HCT116 (cell line): ENCODE measurements around the gene NDUFA11. TPM values are rescaled to one million over a fixed set of nuclear protein-coding genes. Genes with fewer than 3 reads are reported as not detected.

Experiments used
- ATAC-seq: fragments of 200-7000 bp; cut with Tn5 transposase; 2 replicates; pipeline ENCODE4 v1.9.1; 2020; ENCODE audit warnings: mild to moderate bottlenecking, moderate library complexity
- BruUV-seq: library from RNA; stranded (reverse); fragments of 400-500 nt; replicated peaks from 2 replicates; lab custom pipeline; 2021; lab: Mats Ljungman, UMichigan
- CTCF ChIA-PET: fragments of 300-600 bp; sonication (Branson Sonifier 250); formaldehyde crosslinking; loops from one replicate; lab custom pipeline; 2021; ENCODE audit warnings: antibody characterized with exemption; lab: Charles Lee
- POLR2A ChIA-PET: fragments of 300-600, 350-600 bp; sonication (Branson Sonifier 250); formaldehyde crosslinking; loops from one replicate; lab custom pipeline; 2021; ENCODE audit warnings: antibody characterized with exemption; lab: Charles Lee
- RAD21 ChIA-PET, 2 experiments: fragments of 300-600 bp; sonication (Branson Sonifier 250); formaldehyde crosslinking; loops; one replicate each; lab custom pipeline; 2023; ENCODE audit warnings: low total read pairs in 2 of 2; ENCODE audit not compliant: uncharacterized antibody in 2 of 2, unreplicated experiment in 2 of 2, low non-redundant PET in 1 of 2; lab: Charles Lee
- DNase-seq: peaks from one replicate; pipeline ENCODE4 v3.0.0-alpha.2; 2010; ENCODE audit warnings: low read depth, low spot score
- H2AFZ ChIP-seq: fragments of 200-600 bp; shearing (Covaris generic), sonication (generic); 2 replicates; pipeline ENCODE4 v1.6.1; 2017; ENCODE audit warnings: low read depth, mixed run types, mixed read lengths, antibody characterized with exemption, low read length; ENCODE audit not compliant: poor library complexity, severe bottlenecking
- H3K27ac ChIP-seq: 2 replicates; pipeline ENCODE4 v1.5.1; 2012; ENCODE audit warnings: low read depth, low read length
- H3K27me3 ChIP-seq: fragments of 200-600 bp; sonication (generic); 2 replicates; pipeline ENCODE4 v1.6.1; 2016; ENCODE audit warnings: mixed run types, low read length, mixed read lengths; ENCODE audit not compliant: insufficient read depth
- H3K36me3 ChIP-seq, 2 experiments: fragments of 200-500 bp in 1 of 2; fragments of 200-600 bp in 1 of 2; sonication (Bioruptor generic) in 1 of 2; sonication (generic) in 1 of 2; 2 replicates each; pipeline versions ENCODE4 v1.5.1 to v1.6.1; 2014 to 2016; ENCODE audit warnings: low read length in 2 of 2, inconsistent platforms in 1 of 2, mixed read lengths in 1 of 2, mixed run types in 1 of 2; ENCODE audit not compliant: insufficient read depth in 2 of 2, control insufficient read depth in 1 of 2
- H3K4me1 ChIP-seq, 2 experiments: fragments of 200-600 bp in 1 of 2; sonication (generic) in 1 of 2; 2 replicates each; pipeline versions ENCODE4 v1.5.1 to v1.6.1; 2012 to 2017; ENCODE audit warnings: low read length in 2 of 2, inconsistent platforms in 1 of 2, mild to moderate bottlenecking in 1 of 2, mixed read lengths in 1 of 2, mixed run types in 1 of 2, moderate library complexity in 1 of 2; ENCODE audit not compliant: insufficient read depth in 2 of 2, control insufficient read depth in 1 of 2
- H3K4me2 ChIP-seq: fragments of 200-600 bp; sonication (generic); 2 replicates; pipeline ENCODE4 v1.6.1; 2017; ENCODE audit warnings: mixed run types, low read length, mixed read lengths
- H3K4me3 ChIP-seq, 2 experiments: fragments of 200-600 bp in 1 of 2; sonication (generic) in 1 of 2; replicated peaks in 1 of 2; 2 replicates each; pipeline ENCODE4 v1.5.1; 2011 to 2016; ENCODE audit warnings: low read length in 2 of 2, control low read depth in 1 of 2, low read depth in 1 of 2, mild to moderate bottlenecking in 1 of 2, mixed read lengths in 1 of 2, mixed run types in 1 of 2
- H3K79me2 ChIP-seq: fragments of 200-600 bp; sonication (generic); 2 replicates; pipeline ENCODE4 v1.6.1; 2017; ENCODE audit warnings: mild to moderate bottlenecking, mixed run types, low read length, moderate library complexity, mixed read lengths; ENCODE audit not compliant: insufficient read depth
- H3K9ac ChIP-seq: fragments of 200-600 bp; sonication (generic); 2 replicates; pipeline ENCODE4 v1.6.1; 2016; ENCODE audit warnings: low read length, mixed read lengths
- H3K9me2 ChIP-seq: fragments of 200-600 bp; sonication (generic), shearing (Covaris generic); 2 replicates; pipeline ENCODE4 v1.6.1; 2017; ENCODE audit warnings: mixed run types, mild to moderate bottlenecking, moderate library complexity; ENCODE audit not compliant: insufficient read depth
- H3K9me3 ChIP-seq, 2 experiments: fragments of 200-500 bp in 1 of 2; fragments of 200-600 bp in 1 of 2; sonication (Bioruptor generic) in 1 of 2; sonication (generic) in 1 of 2; 2 replicates each; pipeline ENCODE4 v1.6.1; 2014 to 2017; ENCODE audit warnings: low read length in 2 of 2, mixed read lengths in 2 of 2, inconsistent platforms in 1 of 2, low read depth in 1 of 2, mild to moderate bottlenecking in 1 of 2, mixed run types in 1 of 2, moderate library complexity in 1 of 2; ENCODE audit not compliant: control insufficient read depth in 1 of 2, insufficient read depth in 1 of 2
- H4K20me1 ChIP-seq: fragments of 200-600 bp; sonication (generic), shearing (Covaris generic); 2 replicates; pipeline ENCODE4 v1.6.1; 2017; ENCODE audit warnings: mixed run types, mild to moderate bottlenecking, moderate library complexity; ENCODE audit not compliant: insufficient read depth
- CEBPB ChIP-seq: IDR thresholded peaks from 2 replicates; pipeline ENCODE4 v1.6.1; 2012; ENCODE audit warnings: low read depth
- ELF1 ChIP-seq: IDR thresholded peaks from 2 replicates; pipeline ENCODE4 v1.6.1; 2012; ENCODE audit warnings: low read depth, borderline replicate concordance
- EZH2 ChIP-seq: fragments of 200-600 bp; sonication (generic); IDR thresholded peaks from 2 replicates; pipeline ENCODE4 v1.6.1; 2017; ENCODE audit warnings: antibody characterized with exemption, mixed run types
- FOSL1 ChIP-seq: IDR thresholded peaks from 2 replicates; pipeline ENCODE4 v1.6.1; 2012; ENCODE audit warnings: low read depth
- JUND ChIP-seq: IDR thresholded peaks from 2 replicates; pipeline ENCODE4 v1.6.1; 2012
- POLR2A ChIP-seq: IDR thresholded peaks from 2 replicates; pipeline ENCODE4 v1.7.0; 2011; ENCODE audit warnings: borderline replicate concordance; ENCODE audit not compliant: insufficient read depth, insufficient read length; ENCODE audit errors: extremely low read depth
- SIN3A ChIP-seq: IDR thresholded peaks from 2 replicates; pipeline ENCODE4 v1.6.1; 2012; ENCODE audit warnings: low read depth
- SP1 ChIP-seq: IDR thresholded peaks from 2 replicates; pipeline ENCODE4 v1.6.1; 2012; ENCODE audit warnings: low read depth
- SRF ChIP-seq: IDR thresholded peaks from 2 replicates; pipeline ENCODE4 v1.6.1; 2012; ENCODE audit warnings: low read depth
- TCF7L2 ChIP-seq: IDR thresholded peaks from 2 replicates; pipeline ENCODE4 v1.7.0; 2011; ENCODE audit warnings: borderline replicate concordance, inconsistent platforms; ENCODE audit not compliant: insufficient read depth, insufficient read length; ENCODE audit errors: extremely low read depth
- ZFX ChIP-seq: fragments of 450-650 bp; IDR thresholded peaks from 2 replicates; pipeline ENCODE4 v1.6.1; 2017
- intact Hi-C: fragments of 100-400 bp; cut with micrococcal nuclease; formaldehyde crosslinking; loops from 2 replicates; pipeline ENCODE4 v1.10.0; 2022
- total RNA-seq: library from RNA; stranded (reverse); gene quantifications from one replicate; pipeline ENCODE4 v1.2.1, GENCODE V29; 2021; ENCODE audit not compliant: unreplicated experiment
- TF ChIP-seq, protein P1 (sequence below): IDR thresholded peaks from 2 replicates; pipeline ENCODE4 v1.6.1; 2012
- TF ChIP-seq, protein P2 (sequence below), 3 experiments: fragments of 200-600 bp in 1 of 3; sonication (generic) in 1 of 3; IDR thresholded peaks in 2 of 3; conservative IDR thresholded peaks in 1 of 3; 2 replicates each; pipeline ENCODE4 v1.5.1; 2012 to 2017; ENCODE audit warnings: low read depth in 2 of 3, low read length in 2 of 3, antibody characterized with exemption in 1 of 3, borderline replicate concordance in 1 of 3, control low read depth in 1 of 3, mild to moderate bottlenecking in 1 of 3, mixed read lengths in 1 of 3, mixed run types in 1 of 3, moderate library complexity in 1 of 3; ENCODE audit not compliant: insufficient read depth in 1 of 3
- TF ChIP-seq, protein P3 (sequence below): IDR thresholded peaks from 2 replicates; pipeline ENCODE4 v1.6.1; 2012

The NDUFA11 gene
- total RNA-seq, 1 experiment from 2014 or later, result 311 TPM

DNA sequence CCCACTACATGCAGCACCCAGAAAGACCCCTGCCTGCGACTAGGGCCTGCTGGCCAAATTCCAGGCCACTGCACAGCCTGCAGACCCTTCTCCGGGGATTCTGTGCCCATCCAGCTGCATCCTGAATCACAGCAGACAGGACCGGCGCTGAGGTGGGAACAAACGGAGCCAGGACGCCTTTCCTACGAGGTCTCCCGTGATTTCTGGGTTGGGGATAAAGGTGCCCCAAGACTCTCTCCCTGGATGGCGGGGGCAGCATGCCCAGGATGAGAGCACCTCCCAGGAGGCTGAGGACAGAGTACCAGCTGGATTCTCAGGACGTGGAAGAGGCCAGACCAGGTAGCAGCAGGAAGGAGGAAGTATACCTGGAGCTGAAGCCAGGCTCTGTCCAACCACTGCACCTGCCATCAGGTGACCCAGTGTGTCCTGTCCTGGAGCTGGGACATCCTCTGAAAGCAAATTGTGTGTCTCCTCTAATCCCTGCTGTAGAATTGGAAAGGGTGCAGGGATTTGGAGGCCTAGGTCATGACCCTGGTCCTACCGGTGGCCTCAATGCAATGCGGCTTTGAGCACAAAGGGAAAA is 29.9 kb downstream of the NDUFA11 start:
- no peaks in the 10 kb centered on the region for H3K9me3 ChIP-seq
- no TSS peak for BruUV-seq
- H3K9me2 ChIP-seq, result no peaks in the 10 kb centered on the region
- ChIA-PET POLR2A (no interaction called here), CTCF (no interaction called here), RAD21 (no interaction called here)
- no peak for ATAC-seq
- no peak overlapping the region for H3K4me3 ChIP-seq
- intact Hi-C loops, result no loop called here
- no peaks in the 10 kb centered on the region for H3K36me3 ChIP-seq
- no peak overlapping the region for H2AFZ ChIP-seq
- H4K20me1 ChIP-seq, result no peaks in the 10 kb centered on the region
- no peak overlapping the region for H3K4me2 ChIP-seq
- H3K4me1 ChIP-seq, result peaks cover 12 to 22% of the 10 kb centered on the region in 2 experiments
- no peak overlapping the region for H3K27ac ChIP-seq
- no peak overlapping the region for H3K9ac ChIP-seq
- H3K27me3 ChIP-seq, result no peaks in the 10 kb centered on the region
- no peaks in the 10 kb centered on the region for H3K79me2 ChIP-seq
- DNase-seq, result no peak
- TF ChIP-seq, protein P1, sequence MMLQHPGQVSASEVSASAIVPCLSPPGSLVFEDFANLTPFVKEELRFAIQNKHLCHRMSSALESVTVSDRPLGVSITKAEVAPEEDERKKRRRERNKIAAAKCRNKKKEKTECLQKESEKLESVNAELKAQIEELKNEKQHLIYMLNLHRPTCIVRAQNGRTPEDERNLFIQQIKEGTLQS, result no peak
- no peak for TF ChIP-seq SIN3A
- no peak for TF ChIP-seq TCF7L2
- no peak for TF ChIP-seq SRF
- TF ChIP-seq POLR2A, result no peak
- TF ChIP-seq, protein P2, sequence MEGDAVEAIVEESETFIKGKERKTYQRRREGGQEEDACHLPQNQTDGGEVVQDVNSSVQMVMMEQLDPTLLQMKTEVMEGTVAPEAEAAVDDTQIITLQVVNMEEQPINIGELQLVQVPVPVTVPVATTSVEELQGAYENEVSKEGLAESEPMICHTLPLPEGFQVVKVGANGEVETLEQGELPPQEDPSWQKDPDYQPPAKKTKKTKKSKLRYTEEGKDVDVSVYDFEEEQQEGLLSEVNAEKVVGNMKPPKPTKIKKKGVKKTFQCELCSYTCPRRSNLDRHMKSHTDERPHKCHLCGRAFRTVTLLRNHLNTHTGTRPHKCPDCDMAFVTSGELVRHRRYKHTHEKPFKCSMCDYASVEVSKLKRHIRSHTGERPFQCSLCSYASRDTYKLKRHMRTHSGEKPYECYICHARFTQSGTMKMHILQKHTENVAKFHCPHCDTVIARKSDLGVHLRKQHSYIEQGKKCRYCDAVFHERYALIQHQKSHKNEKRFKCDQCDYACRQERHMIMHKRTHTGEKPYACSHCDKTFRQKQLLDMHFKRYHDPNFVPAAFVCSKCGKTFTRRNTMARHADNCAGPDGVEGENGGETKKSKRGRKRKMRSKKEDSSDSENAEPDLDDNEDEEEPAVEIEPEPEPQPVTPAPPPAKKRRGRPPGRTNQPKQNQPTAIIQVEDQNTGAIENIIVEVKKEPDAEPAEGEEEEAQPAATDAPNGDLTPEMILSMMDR (IDR thresholded peaks at IDR 0.05 in 2 of 3, conservative IDR thresholded peaks at IDR 0.05 in 1 of 3; ENCODE audit: borderline replicate concordance in 1 of 3, insufficient read depth in 1 of 3, low read depth in 2 of 3, low read length in 2 of 3), result no peak
- no peak for TF ChIP-seq EZH2
- TF ChIP-seq CEBPB, result no peak
- no peak for TF ChIP-seq ELF1
- TF ChIP-seq, protein P3, sequence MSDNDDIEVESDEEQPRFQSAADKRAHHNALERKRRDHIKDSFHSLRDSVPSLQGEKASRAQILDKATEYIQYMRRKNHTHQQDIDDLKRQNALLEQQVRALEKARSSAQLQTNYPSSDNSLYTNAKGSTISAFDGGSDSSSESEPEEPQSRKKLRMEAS, result no peak
- no peak for TF ChIP-seq FOSL1
- no peak for TF ChIP-seq JUND
- no peak for TF ChIP-seq ZFX
- no peak for TF ChIP-seq SP1
